HL-60 (cell line): Measurements from ENCODE around the gene AFAP1.
A peak's percentile ranks its signal among the peaks of the same experiment; 100 is the strongest.

Source experiments
- DNase-seq, 2 experiments: peaks; one replicate each; pipeline ENCODE4 v3.0.0-alpha.2; 2010 to 2020; ENCODE audit warnings: low read depth in 1 of 2, low spot score in 1 of 2
- H3K27ac ChIP-seq: fragments of 250-450 bp; sonication (Bioruptor Pico); replicated peaks from 2 replicates; pipeline ENCODE4 v1.5.1; 2020; ENCODE audit warnings: mild to moderate bottlenecking, moderate library complexity
- H3K27me3 ChIP-seq: fragments of 250-450 bp; sonication (Bioruptor Pico); 2 replicates; pipeline ENCODE4 v1.5.1; 2021; ENCODE audit warnings: mild to moderate bottlenecking, moderate library complexity; ENCODE audit not compliant: insufficient read depth, poor library complexity, severe bottlenecking
- H3K4me3 ChIP-seq: replicated peaks from 2 replicates; pipeline ENCODE4 v1.5.1; 2011; ENCODE audit warnings: mild to moderate bottlenecking, control low read depth, low read length; ENCODE audit not compliant: insufficient read depth
- CTCF ChIP-seq: IDR thresholded peaks from one replicate; pipeline ENCODE4 v1.5.1; 2011; ENCODE audit warnings: low read length, control low read depth, inconsistent platforms; ENCODE audit not compliant: insufficient read depth
- GABPA ChIP-seq: IDR thresholded peaks from 2 replicates; pipeline ENCODE4 v1.6.1; 2012; ENCODE audit warnings: low read depth
- POLR2AphosphoS5 ChIP-seq: IDR thresholded peaks from 2 replicates; pipeline ENCODE4 v1.6.1; 2012; ENCODE audit warnings: low read depth
- REST ChIP-seq: IDR thresholded peaks from 2 replicates; pipeline ENCODE4 v1.6.1; 2012; ENCODE audit warnings: low read depth; ENCODE audit not compliant: insufficient replicate concordance
- SPI1 ChIP-seq: IDR thresholded peaks from 2 replicates; pipeline ENCODE4 v1.6.1; 2012; ENCODE audit warnings: low read depth, mild to moderate bottlenecking, borderline replicate concordance
- long read RNA-seq: library from polyadenylated mRNA; unstranded; transcript quantifications from one replicate; pipeline ENCODE4 v2.0.0, GENCODE V29; 2020

The AFAP1 gene
- long read RNA-seq, result 0 reads

- no peak for DNase-seq
- no peak within 1 kb of the TSS for H3K27ac ChIP-seq
Observed at GRCh38 chr4:7939377-7940108, at the start of gene AFAP1. Gene AFAP1, minus strand, starts transcription at chr4:7939861. Its CDS starts 67,783 bp downstream, at chr4:7872078.

GRCh38 chr4:7988437-7988836, 48.8 kb upstream of the AFAP1 start:
- H3K27ac ChIP-seq, result no peak overlapping the region

More at GRCh38 chr4:7939377-7940108, at the start of gene AFAP1:
- peaks cover 30% of the 10 kb centered on the region for H3K27me3 ChIP-seq
- H3K4me3 ChIP-seq, result no peak within 1 kb of the TSS
- no peak for TF ChIP-seq GABPA
- no peak for TF ChIP-seq REST
- TF ChIP-seq SPI1, result no peak
- TF ChIP-seq CTCF, result no peak
- TF ChIP-seq POLR2AphosphoS5, result no peak

GRCh38 chr4:7987148-7987989, 47.7 kb upstream of the AFAP1 start:
- peak; percentile 24 to 52 for DNase-seq
- Histone ChIP-seq H3K27ac (no peak overlapping the region), H3K4me3 (no peak overlapping the region), H3K27me3 (no peaks in the 10 kb centered on the region)
- TF ChIP-seq CTCF, result peak; percentile 84
- TF ChIP-seq GABPA, result no peak

More at GRCh38 chr4:7988437-7988836, 48.8 kb upstream of the AFAP1 start:
- Histone ChIP-seq H3K4me3 (no peak overlapping the region), H3K27me3 (no peaks in the 10 kb centered on the region)
- no peak for DNase-seq
- no peak for TF ChIP-seq POLR2AphosphoS5
- TF ChIP-seq SPI1, result no peak
- TF ChIP-seq CTCF, result no peak

GRCh38 chr4:7985891-7986441, 46.3 kb upstream of the AFAP1 start:
- no peak overlapping the region for H3K4me3 ChIP-seq
- no peak for DNase-seq
- no peak for TF ChIP-seq POLR2AphosphoS5
- no peak for TF ChIP-seq CTCF
- no peak for TF ChIP-seq GABPA
- TF ChIP-seq SPI1, result no peak
- TF ChIP-seq REST, result no peak
- no peak overlapping the region for H3K27ac ChIP-seq
- H3K27me3 ChIP-seq, result no peaks in the 10 kb centered on the region
